NB4 (cell line): ENCODE data around the gene TBCB.

Experiments used
- DNase-seq: peaks from one replicate; pipeline ENCODE4 v3.0.0; 2010; ENCODE audit warnings: low read depth
- H3K4me3 ChIP-seq: one replicate; pipeline ENCODE4 v1.5.1; 2011; ENCODE audit warnings: mild to moderate bottlenecking, low read depth, low read length, moderate library complexity
- CTCF ChIP-seq: IDR thresholded peaks from one replicate; pipeline ENCODE4 v1.5.1; 2012; ENCODE audit warnings: low read depth, low read length
- MAX ChIP-seq: IDR thresholded peaks from 2 replicates; pipeline ENCODE4 v1.6.1; 2011; ENCODE audit warnings: low read depth, low read length
- MYC ChIP-seq: IDR thresholded peaks from 2 replicates; pipeline ENCODE4 v1.6.1; 2011; ENCODE audit warnings: low read depth, low read length
- POLR2A ChIP-seq: IDR thresholded peaks from 2 replicates; pipeline ENCODE4 v1.6.1; 2011; ENCODE audit warnings: mild to moderate bottlenecking; ENCODE audit not compliant: insufficient read length; ENCODE audit errors: extremely low read depth

Gene TBCB

GRCh38 chr19:36114721-36115452 is 381 bp upstream of the TBCB start, which contains the start of gene POLR2I:
Gene POLR2I, minus strand, starts transcription at chr19:36114875. Its CDS starts 19 bp downstream, at chr19:36114856.
- peak; percentile 99 for TF ChIP-seq MYC
- TF ChIP-seq CTCF, result no peak
- TF ChIP-seq MAX, result peak; percentile 96
- peak; percentile 58 for TF ChIP-seq POLR2A
- DNase-seq, result peak; percentile 98

GRCh38 chr19:36116344-36116637 is 1.0 kb downstream of the TBCB start:
- peak overlapping the region; percentile 61 for H3K4me3 ChIP-seq
- TF ChIP-seq POLR2A (no peak), CTCF (no peak)
- DNase-seq, result no peak

More at GRCh38 chr19:36114721-36115452, 381 bp upstream of the TBCB start, which contains the start of gene POLR2I:
- H3K4me3 ChIP-seq, result peak within 1 kb of the TSS; percentile 94

- TF ChIP-seq POLR2A, result no peak
- no peak for TF ChIP-seq MYC
- DNase-seq, result no peak
- no peak overlapping the region for H3K4me3 ChIP-seq
Observed at GRCh38 chr19:36120092-36120983, 5.1 kb downstream of the TBCB start.

- no peak overlapping the region for H3K4me3 ChIP-seq
- no peak for TF ChIP-seq MAX
- no peak for TF ChIP-seq CTCF
- TF ChIP-seq MYC, result no peak
- TF ChIP-seq POLR2A, result no peak
- DNase-seq, result no peak
Observed at GRCh38 chr19:36120984-36121358, 5.7 kb downstream of the TBCB start.

GRCh38 chr19:36121486-36122124 is 6.3 kb downstream of the TBCB start:
- H3K4me3 ChIP-seq, result no peak overlapping the region
- TF ChIP-seq CTCF (no peak), POLR2A (no peak), MYC (no peak), MAX (no peak)
- DNase-seq, result no peak

- no peak for DNase-seq
- no peak for TF ChIP-seq POLR2A
- no peak for TF ChIP-seq CTCF
- no peak for TF ChIP-seq MAX
- TF ChIP-seq MYC, result no peak
- no peak overlapping the region for H3K4me3 ChIP-seq
Observed at GRCh38 chr19:36125557-36125956, 10.3 kb downstream of the TBCB start.
